HG03378 (cell line): Measurements from ENCODE around the gene DENND6A.

Experiments
- ATAC-seq: cut with Tn5 transposase; IDR thresholded peaks from one replicate; pipeline ENCODE4 v1.9.1; 2021; ENCODE audit warnings: mild to moderate bottlenecking, moderate library complexity; ENCODE audit not compliant: unreplicated experiment

The DENND6A gene

DNA sequence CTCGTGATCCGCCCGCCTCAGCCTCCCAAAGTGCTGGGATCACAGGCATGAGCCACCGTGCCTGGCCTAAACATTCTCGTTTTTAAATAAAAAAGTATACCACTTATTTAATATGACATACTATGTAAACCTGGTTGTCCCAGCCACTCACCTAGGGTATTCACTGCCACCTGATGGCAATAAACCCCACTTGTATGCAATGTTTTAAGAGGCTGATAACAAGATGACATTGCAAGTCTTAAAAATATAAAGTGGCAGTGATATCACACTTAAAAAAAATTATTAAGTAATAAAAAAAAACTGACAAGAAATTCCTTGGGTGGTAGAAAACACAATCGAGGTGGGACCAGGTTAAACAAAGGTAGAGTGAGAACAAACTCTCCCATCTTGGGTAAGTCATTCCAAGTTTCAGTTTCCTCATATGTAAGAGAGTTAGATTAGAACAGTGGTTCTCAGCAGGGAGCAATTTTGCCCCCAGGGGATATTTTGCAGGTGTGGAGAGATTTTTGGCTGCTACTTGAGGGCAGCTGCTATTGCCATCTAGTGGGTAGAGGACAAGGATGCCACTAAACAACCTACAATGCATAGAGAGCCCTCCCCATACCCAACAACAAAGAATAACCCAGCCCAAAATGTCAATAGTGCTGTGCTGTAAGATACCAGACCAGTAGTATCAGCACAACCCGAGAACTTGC, 110.3 kb downstream of the DENND6A start:
- ATAC-seq = no peak

GRCh38 chr3:57577801-57578200, 115.1 kb downstream of the DENND6A start:
- no peak for ATAC-seq

- no peak for ATAC-seq
Observed at GRCh38 chr3:57575966-57576626, 116.8 kb downstream of the DENND6A start.
